NCI-H1092 treated with DMSO at 0.1 percent for 48 hours (cell line): ENCODE results near the gene METTL2B.
"Not testable (repeated sequence)": the region's sequence is repeated elsewhere in the genome, so short reads cannot be mapped to it uniquely, and the experiment has no call there.

ENCODE experiments used
- DNase-seq: peaks from one replicate; lab custom pipeline; 2025; lab: John Stamatoyannopoulos, UW

The METTL2B gene

GRCh38 chr7:128526062-128526466 lies 49.5 kb downstream of the METTL2B start:
- DNase-seq = not testable (repeated sequence)

DNA sequence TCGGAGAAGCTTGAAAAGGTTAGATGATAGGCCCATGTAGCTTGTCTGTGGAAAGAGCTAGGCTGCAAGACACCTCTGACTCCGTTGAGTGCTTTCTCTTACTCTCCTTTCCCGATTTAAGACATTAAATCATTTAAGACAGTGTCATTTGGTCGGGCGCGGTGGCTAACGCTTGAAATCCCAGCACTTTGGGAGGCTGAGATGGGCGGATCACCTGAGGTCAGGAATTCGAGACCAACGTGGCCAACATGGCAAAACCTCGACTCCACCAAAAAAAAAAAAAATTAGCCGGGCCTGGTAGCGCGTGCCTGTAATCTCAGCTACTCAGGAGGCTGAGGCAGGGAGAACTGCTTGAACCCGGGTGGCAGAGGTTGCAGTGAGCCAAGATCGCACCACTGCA lies 52.6 kb downstream of the METTL2B start:
- not testable (repeated sequence) for DNase-seq

- peak; percentile 20 for DNase-seq
Observed at GRCh38 chr7:128530121-128530854, 53.7 kb downstream of the METTL2B start.

DNA sequence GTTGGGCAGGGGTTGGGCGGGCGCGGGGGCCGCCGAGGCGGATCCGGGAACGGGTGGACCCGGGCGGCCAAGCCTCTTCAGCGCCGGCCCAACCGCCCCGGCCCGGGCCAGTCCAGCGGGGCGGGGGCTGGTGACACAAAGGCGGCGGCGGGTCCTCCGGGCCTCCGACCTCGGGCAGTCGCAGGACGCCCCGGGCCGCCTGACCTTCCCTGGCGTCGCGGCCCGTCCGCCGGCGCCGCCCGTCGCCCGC lies 54.2 kb downstream of the METTL2B start:
- no peak for DNase-seq

GRCh38 chr7:128531105-128531954 lies 54.8 kb downstream of the METTL2B start:
- peak; percentile 80 for DNase-seq

DNA sequence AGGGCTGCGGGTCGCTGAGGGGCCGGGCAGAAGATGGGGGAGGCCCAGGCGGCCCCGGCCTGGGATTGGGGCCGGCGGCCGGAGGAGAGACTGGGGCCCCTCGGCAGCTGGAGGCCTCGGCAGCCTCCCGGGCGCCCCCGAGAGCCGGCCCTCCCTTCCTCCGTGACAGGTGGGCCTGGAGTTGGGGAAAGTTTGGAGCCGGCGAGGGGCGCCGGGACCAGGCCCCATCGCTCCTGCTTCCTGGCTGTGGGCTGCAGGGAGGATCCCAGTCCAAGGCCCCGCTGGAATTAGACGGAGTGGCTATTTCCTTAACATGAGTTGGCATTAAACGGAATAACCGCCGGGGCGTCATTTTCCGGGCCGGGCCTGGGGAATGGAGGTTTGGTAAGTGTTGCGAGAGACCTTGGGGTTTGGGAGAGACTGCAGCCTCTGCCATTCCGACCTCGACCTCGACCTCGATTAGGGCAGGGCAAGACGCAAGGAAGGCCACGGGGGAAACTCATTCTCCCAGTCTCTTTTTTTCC lies 55.5 kb downstream of the METTL2B start:
- peak; percentile 6 for DNase-seq

DNA sequence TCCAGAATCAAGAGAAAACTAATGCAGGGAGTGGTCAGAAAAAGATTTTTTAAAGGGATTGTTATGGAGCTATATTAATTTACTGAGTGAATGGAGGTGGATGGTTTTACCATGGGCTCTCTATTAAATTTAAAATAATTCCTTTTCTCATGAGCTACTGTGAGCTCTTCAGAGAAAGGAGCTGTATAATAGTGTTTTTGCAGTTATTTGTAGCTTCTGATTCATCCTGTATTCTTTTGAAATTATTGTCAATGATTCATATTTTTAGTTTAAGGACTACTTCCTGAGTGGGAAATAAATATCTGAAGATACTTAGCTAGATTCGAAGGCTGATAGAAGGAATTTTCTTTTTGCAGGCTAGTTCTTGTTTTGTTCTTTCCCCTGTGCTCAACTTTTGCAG lies 56.4 kb downstream of the METTL2B start:
- DNase-seq = not testable (repeated sequence)

- not testable (repeated sequence) for DNase-seq
Observed at GRCh38 chr7:128537410-128537809, 60.9 kb downstream of the METTL2B start.

- DNase-seq = not testable (repeated sequence)
Observed at GRCh38 chr7:128542530-128542929, 66.0 kb downstream of the METTL2B start.

DNA sequence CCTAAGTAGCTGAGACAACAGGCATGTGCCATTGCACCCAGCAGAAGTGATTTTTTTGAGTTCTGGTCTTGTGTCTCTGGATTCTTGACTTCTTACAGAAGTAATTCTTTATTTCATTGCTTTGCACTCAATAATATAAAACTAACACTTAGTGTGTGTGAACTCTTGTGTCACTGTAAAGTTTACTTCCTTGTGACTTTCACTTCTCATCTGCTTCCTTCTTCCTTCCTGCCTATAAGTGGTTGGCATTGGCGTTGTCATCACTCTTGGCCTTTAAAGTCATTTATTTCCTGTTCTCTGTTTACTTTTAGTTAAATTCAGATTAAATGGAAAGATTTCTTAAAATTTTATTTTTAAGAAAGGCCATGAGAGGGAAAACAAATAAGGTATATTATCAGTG lies 66.8 kb downstream of the METTL2B start:
- not testable (repeated sequence) for DNase-seq

DNA sequence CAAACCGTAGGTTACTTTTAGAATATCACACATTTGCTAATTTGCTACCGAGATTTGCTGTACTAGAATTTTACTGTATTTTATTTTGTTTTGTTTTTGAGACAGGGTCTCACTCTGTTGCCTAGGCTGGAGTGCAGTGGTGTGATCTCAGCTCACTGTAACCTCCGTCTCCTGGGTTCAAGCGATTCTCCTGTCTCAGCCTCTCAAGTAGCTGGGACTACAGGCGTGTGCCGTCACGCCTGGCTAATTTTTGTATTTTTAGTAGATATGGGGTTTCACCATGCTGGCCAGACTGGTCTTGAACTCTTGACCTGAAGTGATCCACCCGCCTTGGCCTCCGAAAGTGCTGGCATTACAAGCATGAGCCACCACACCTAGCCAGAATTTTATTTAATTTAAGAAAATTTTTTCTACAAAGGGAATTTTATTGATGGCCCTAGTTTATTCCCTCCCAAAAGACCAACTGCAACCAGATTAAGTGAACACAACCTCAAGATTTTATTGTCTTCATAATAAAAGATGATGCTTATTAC lies 69.8 kb downstream of the METTL2B start:
- DNase-seq = not testable (repeated sequence)

DNA sequence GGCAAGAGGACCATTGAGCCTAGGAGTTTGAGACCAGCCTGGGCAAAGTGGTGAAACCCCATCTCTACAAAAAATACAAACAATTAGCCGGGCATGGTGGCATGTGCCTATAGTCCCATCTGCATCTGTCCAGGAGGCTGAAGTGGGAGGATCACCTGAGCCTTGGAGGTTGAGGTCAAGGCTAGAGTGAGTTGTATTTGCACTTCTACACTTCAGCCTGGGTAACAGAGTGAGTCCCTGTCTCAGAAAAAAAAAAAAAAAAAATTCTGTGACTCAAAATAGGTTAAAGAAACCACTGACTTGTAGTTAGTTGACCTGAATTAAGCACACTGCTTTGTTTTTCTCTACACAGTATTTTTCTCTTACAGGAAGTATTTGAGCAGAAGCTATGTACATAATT lies 74.4 kb downstream of the METTL2B start:
- DNase-seq = peak; percentile 1

DNA sequence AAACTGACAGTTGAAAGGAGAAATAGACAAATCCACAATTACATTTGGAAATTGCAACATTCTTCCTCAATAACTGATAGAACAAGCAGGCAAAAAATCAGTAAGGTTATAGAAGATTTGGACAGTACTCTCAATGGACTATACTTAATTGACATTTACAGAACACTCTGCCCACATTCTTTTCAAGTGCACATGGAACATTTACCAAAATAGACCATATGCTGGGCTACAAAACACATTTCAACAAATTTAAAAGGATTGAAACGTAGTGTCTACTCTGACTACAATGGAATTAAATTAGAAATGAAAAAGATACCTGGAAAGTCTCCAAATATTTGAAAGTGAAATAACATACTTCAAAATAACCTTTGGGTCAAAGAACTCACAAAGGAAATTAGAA lies 77.8 kb downstream of the METTL2B start:
- not testable (repeated sequence) for DNase-seq
